Esophagus squamous epithelium (tissue), 5 donors: Measurements from ENCODE around the gene OPN4. TPM values are rescaled to one million over a fixed set of nuclear protein-coding genes. Genes with fewer than 3 reads are reported as not detected.

ENCODE experiments used
- DNase-seq: peaks from one replicate; lab custom pipeline; 2025; lab: John Stamatoyannopoulos, UW
- H3K27ac ChIP-seq, 4 donors: fragments of 200-600 bp; sonication (generic); one replicate each; pipeline ENCODE4 v1.5.1; 2016 to 2019; ENCODE audit warnings: mild to moderate bottlenecking in 1 of 4
- H3K27me3 ChIP-seq, 4 donors: fragments of 200-600 bp; sonication (generic); 1 replicate in 3 of 4; 2 replicates in 1 of 4; pipeline versions ENCODE4 v1.5.1 to v1.6.0; 2017 to 2021; ENCODE audit warnings: antibody characterized with exemption in 1 of 4
- H3K36me3 ChIP-seq, 3 donors: fragments of 200-600 bp; sonication (generic); one replicate each; pipeline ENCODE4 v1.5.1; 2016 to 2019
- H3K4me1 ChIP-seq, 3 donors: fragments of 200-600 bp; sonication (generic); one replicate each; pipeline ENCODE4 v1.5.1; 2017 to 2019
- H3K4me3 ChIP-seq, 4 donors: fragments of 200-600 bp; sonication (generic); 1 replicate in 3 of 4; 2 replicates in 1 of 4; pipeline ENCODE4 v1.5.1; 2016 to 2019; ENCODE audit warnings: mild to moderate bottlenecking in 2 of 4, moderate library complexity in 1 of 4
- H3K9me3 ChIP-seq, 3 donors: fragments of 200-600 bp; sonication (generic); one replicate each; pipeline ENCODE4 v1.5.1; 2016 to 2019
- POLR2A ChIP-seq, 4 donors: fragments of 450-650 bp; IDR thresholded peaks; one replicate each; pipeline ENCODE4 v1.6.1; 2017; ENCODE audit warnings: antibody characterized with exemption in 4 of 4, mild to moderate bottlenecking in 4 of 4, moderate library complexity in 3 of 4
- WGBS, 2 donors: methylation state at CpG; one replicate each; pipeline ENCODE4 v1.1.5; 2018; 5-methylcytosine and 5-hydroxymethylcytosine counted together
- intact Hi-C: fragments of 100-400 bp; cut with DNase I; formaldehyde crosslinking; loops from one replicate; pipeline ENCODE4 v1.15.0; 2022
- total RNA-seq, 4 donors: library from RNA; depleted of rRNA; stranded (reverse); fragments of >200 nt; gene quantifications; one replicate each; pipeline ENCODE4 v1.1.0, GENCODE V29; 2016
- TF ChIP-seq, protein P1 (sequence below), 6 experiments: fragments of 450-650 bp in 4 of 6; fragments of 200-600 bp in 2 of 6; sonication (generic) in 2 of 6; IDR thresholded peaks; one replicate each; pipeline ENCODE4 v1.5.1; 2016 to 2019; ENCODE audit warnings: antibody characterized with exemption in 6 of 6, mild to moderate bottlenecking in 4 of 6, moderate library complexity in 4 of 6
- donor health status: DM: yes; HTN: yes; CAD: no.

Gene OPN4
- total RNA-seq, 4 donors from 2014 or later: not detected

GRCh38 chr10:86709396-86710185 lies 55.2 kb downstream of the OPN4 start:
- Histone ChIP-seq H3K4me3 (no peak overlapping the region), H3K27me3 (peaks cover 0 to 23% (median 0%) of the 10 kb centered on the region in 4 donors), H3K9me3 (no peaks in the 10 kb centered on the region), H3K36me3 (no peaks in the 10 kb centered on the region), H3K4me1 (peaks cover 6 to 30% (median 12%) of the 10 kb centered on the region in 3 donors), H3K27ac (peak overlapping the region in 2 of 4 donors; percentile 33 to 97)
- WGBS, 2 donors: 90 to 94% methylated on average over 6 to 8 of the region's 16 CpGs
- no peak for DNase-seq
- TF ChIP-seq, protein P1, sequence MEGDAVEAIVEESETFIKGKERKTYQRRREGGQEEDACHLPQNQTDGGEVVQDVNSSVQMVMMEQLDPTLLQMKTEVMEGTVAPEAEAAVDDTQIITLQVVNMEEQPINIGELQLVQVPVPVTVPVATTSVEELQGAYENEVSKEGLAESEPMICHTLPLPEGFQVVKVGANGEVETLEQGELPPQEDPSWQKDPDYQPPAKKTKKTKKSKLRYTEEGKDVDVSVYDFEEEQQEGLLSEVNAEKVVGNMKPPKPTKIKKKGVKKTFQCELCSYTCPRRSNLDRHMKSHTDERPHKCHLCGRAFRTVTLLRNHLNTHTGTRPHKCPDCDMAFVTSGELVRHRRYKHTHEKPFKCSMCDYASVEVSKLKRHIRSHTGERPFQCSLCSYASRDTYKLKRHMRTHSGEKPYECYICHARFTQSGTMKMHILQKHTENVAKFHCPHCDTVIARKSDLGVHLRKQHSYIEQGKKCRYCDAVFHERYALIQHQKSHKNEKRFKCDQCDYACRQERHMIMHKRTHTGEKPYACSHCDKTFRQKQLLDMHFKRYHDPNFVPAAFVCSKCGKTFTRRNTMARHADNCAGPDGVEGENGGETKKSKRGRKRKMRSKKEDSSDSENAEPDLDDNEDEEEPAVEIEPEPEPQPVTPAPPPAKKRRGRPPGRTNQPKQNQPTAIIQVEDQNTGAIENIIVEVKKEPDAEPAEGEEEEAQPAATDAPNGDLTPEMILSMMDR (IDR thresholded peaks at IDR 0.05): no peak
- TF ChIP-seq POLR2A (IDR thresholded peaks at IDR 0.05): no peak
- intact Hi-C loops: no loop called here

DNA sequence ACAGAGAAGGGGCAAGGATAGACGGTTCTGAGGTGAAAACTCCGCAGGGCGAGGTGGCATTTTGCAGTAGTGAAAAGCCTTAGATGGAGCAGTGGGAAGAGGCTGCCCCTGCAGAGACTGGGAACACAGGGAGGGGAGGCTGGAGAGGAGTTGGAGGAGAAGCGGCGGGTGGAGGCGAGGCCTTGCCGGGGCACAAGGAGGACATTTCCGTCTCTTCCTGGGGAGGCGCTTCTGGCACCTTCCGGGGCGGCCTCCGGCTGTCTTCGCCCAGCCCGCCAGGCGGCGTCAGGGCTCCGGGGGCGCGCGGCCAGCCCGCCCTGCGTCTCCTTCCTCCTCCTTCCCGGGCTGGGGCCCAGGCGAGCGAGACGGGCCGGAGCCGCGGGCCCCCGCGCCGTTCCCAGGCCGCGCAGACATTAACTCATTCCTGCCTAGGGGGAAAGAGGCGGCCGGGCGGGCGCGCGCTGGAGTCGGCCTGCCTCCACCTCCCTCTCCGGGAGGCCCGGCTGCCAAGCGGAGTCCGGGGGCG lies 56.7 kb downstream of the OPN4 start:
- peak overlapping the region; percentile 94 to 98 (median 96) for H3K27ac ChIP-seq
- H3K4me1 ChIP-seq: peaks cover 6 to 30% (median 12%) of the 10 kb centered on the region in 3 donors
- no peaks in the 10 kb centered on the region for H3K9me3 ChIP-seq
- no peak for DNase-seq
- H3K27me3 ChIP-seq: peaks cover 0 to 31% (median 0%) of the 10 kb centered on the region in 4 donors
- H3K4me3 ChIP-seq: peak overlapping the region; percentile 72 to 97 (median 78)
- 7 to 16% methylated on average over 7 to 13 of the region's 46 CpGs for WGBS, 2 donors
- no peaks in the 10 kb centered on the region for H3K36me3 ChIP-seq
- peak in 2 of 4 donors; percentile 78 to 83 for TF ChIP-seq POLR2A (IDR thresholded peaks at IDR 0.05)
- TF ChIP-seq, protein P1 (IDR thresholded peaks at IDR 0.05): peak; percentile 80 to 93 (median 88)
- intact Hi-C loops: no loop called here

DNA sequence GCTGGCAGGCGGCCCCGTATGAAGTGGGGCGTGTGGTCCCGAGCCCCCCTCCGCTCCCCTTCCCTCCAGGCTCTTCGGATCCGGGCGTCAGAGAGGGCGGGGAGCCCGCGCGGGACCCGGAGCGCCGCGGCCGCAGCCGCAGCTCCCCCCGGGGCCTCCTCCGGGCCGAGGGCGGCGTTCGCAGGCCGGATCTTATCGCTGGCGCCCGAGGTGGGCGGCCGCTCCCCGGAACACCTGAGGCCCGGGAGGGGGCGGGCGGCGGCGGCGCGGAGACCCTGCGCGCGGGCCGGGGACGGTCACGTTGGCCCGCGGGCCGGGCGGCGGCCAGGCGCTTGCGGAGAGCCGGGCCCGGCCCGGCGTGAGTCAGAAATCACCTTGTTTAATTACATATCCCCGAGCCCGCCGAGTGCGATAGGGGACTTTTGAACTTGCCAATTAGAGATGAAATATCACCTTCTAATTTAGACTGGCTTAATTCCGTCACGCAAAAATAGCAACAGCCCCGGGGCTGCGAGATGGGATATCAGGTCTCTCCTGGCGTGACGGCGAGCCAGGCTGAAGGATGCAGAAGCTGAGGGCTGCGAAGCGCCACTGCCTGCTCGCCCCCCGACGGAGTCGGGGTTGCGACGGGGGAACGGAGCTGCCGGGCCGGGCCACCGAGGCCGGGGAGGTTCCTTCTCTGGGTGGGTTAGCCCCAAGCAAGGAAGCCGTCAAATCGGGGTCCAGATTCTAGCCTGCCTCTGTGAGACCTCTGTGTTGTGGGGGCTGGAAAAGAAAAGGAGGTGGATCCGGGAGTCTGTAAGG lies 57.4 kb downstream of the OPN4 start:
- TF ChIP-seq, protein P1 (IDR thresholded peaks at IDR 0.05): no peak
- TF ChIP-seq POLR2A (IDR thresholded peaks at IDR 0.05): no peak
- Histone ChIP-seq H3K4me3 (peak overlapping the region; percentile 72 to 97 (median 78)), H3K36me3 (no peaks in the 10 kb centered on the region), H3K27ac (peak overlapping the region; percentile 94 to 98 (median 96)), H3K27me3 (peaks cover 0 to 31% (median 0%) of the 10 kb centered on the region in 4 donors), H3K9me3 (no peaks in the 10 kb centered on the region), H3K4me1 (peaks cover 6 to 30% (median 12%) of the 10 kb centered on the region in 3 donors)
- no peak for DNase-seq
- WGBS, 2 donors: 0% methylated on average over 12 to 20 of the region's 82 CpGs
- intact Hi-C loops: no loop called here

DNA sequence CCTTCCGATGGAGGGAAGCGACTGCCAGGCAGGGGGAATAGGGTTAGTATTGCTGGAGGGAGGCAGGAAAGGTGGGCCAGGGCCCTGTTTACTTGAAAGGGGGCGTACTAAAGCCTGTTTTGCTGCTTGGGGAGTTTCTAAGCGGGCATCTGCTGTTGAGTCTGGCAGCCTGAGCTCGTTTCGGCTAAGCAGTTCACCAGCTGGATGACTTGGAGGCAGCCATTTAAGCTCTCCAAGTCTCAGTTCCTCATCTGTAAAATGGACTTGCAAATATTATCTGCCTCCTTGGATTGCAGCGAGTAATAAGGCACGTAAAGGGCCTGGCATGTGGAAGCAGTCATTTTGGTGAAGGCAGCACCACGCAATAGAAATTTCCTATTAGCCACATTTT lies 58.0 kb downstream of the OPN4 start:
- H3K9me3 ChIP-seq: no peaks in the 10 kb centered on the region
- intact Hi-C loops: no loop called here
- TF ChIP-seq POLR2A (IDR thresholded peaks at IDR 0.05): no peak
- TF ChIP-seq, protein P1 (IDR thresholded peaks at IDR 0.05): no peak
- peaks cover 6 to 30% (median 12%) of the 10 kb centered on the region in 3 donors for H3K4me1 ChIP-seq
- DNase-seq: no peak
- H3K36me3 ChIP-seq: no peaks in the 10 kb centered on the region
- peaks cover 0 to 27% (median 0%) of the 10 kb centered on the region in 4 donors for H3K27me3 ChIP-seq
- peak overlapping the region; percentile 72 to 97 (median 78) for H3K4me3 ChIP-seq
- H3K27ac ChIP-seq: peak overlapping the region; percentile 94 to 98 (median 96)
- WGBS, 2 donors: 37 to 41% methylated on average over 8 to 9 of the region's 9 CpGs
